Small intestine (tissue), 7 donors: ENCODE data around the gene DPH2. TPM values are rescaled to one million over a fixed set of nuclear protein-coding genes. Genes with fewer than 3 reads are reported as not detected.

Experiments used
- DNase-seq, 2 donors: peaks; one replicate each; pipeline versions ENCODE4 v3.0.0 to v3.0.0-alpha.2; 2013
- FAIRE-seq: peaks from 2 replicates; lab custom pipeline; 2012; peaks lifted over from hg19 to GRCh38; lab: Jason Lieb, UNC
- H3K27ac ChIP-seq, 3 donors: one replicate each; pipeline ENCODE4 v1.5.1; 2013; ENCODE audit warnings: low read length in 2 of 3, mild to moderate bottlenecking in 2 of 3, control low read depth in 1 of 3, inconsistent platforms in 1 of 3, low read depth in 1 of 3, moderate library complexity in 1 of 3
- H3K27me3 ChIP-seq, 3 donors: one replicate each; pipeline ENCODE4 v1.6.1; 2013; ENCODE audit warnings: low read length in 3 of 3, inconsistent platforms in 1 of 3; ENCODE audit not compliant: control insufficient read depth in 3 of 3, insufficient read depth in 3 of 3
- H3K36me3 ChIP-seq, 3 donors: one replicate each; pipeline ENCODE4 v1.6.1; 2013; ENCODE audit warnings: low read length in 3 of 3, inconsistent platforms in 1 of 3, low read depth in 1 of 3, mild to moderate bottlenecking in 1 of 3, moderate library complexity in 1 of 3; ENCODE audit not compliant: control insufficient read depth in 3 of 3, insufficient read depth in 2 of 3
- H3K4me1 ChIP-seq, 3 donors: one replicate each; pipeline ENCODE4 v1.6.1; 2013; ENCODE audit warnings: low read length in 2 of 3, inconsistent platforms in 1 of 3, low read depth in 1 of 3, mild to moderate bottlenecking in 1 of 3, moderate library complexity in 1 of 3; ENCODE audit not compliant: control insufficient read depth in 3 of 3, insufficient read depth in 2 of 3
- H3K4me3 ChIP-seq, 3 donors: one replicate each; pipeline ENCODE4 v1.5.1; 2013; ENCODE audit warnings: low read length in 3 of 3, control low read depth in 1 of 3, inconsistent platforms in 1 of 3, low read depth in 1 of 3, mild to moderate bottlenecking in 1 of 3, moderate library complexity in 1 of 3
- H3K9me3 ChIP-seq, 2 donors: one replicate each; pipeline ENCODE4 v1.6.1; 2013; ENCODE audit warnings: low read depth in 1 of 2, low read length in 1 of 2; ENCODE audit not compliant: control insufficient read depth in 2 of 2, insufficient read depth in 1 of 2
- WGBS, 3 donors: extraction: QIAGEN DNeasy Blood & Tissue Kit; methylation state at CpG; one replicate each; pipeline ENCODE4 v1.1.7; 2013; 5-methylcytosine and 5-hydroxymethylcytosine counted together
- polyA plus RNA-seq, 4 donors: library from polyadenylated mRNA; stranded (reverse) in 3 of 4; unstranded in 1 of 4; fragments of 200-250 nt in 3 of 4; fragments of 120-200 nt in 1 of 4; gene quantifications; one replicate each; pipeline versions ENCODE4 v1.2.1 to v1.2.3, GENCODE V29; 2013
- donor health status: healthy with polysubstance abuse.
- donor health status: control.
- donor health status: control.
- donor health status: Bipolar disorder and iron deficiency.
- donor health status: healthy.

Gene DPH2
- polyA plus RNA-seq, 4 donors, result 5.8 to 25.2 (median 15.6) TPM

GRCh38 chr1:43974443-43975248 is 4.8 kb downstream of the DPH2 start, which contains the start of gene ATP6V0B:
ATP6V0B (plus strand) TSS chr1:43974960; CDS start chr1:43975041, 81 bp downstream.
- Histone ChIP-seq H3K27ac (peak within 1 kb of the TSS; percentile 90 to 93 (median 91)), H3K4me3 (peak within 1 kb of the TSS; percentile 90 to 96 (median 90)), H3K27me3 (no peaks in the 10 kb centered on the region), H3K9me3 (no peaks in the 10 kb centered on the region), H3K4me1 (peaks cover 21 to 42% (median 21%) of the 10 kb centered on the region in 3 donors), H3K36me3 (peaks cover 0 to 48% (median 3%) of the 10 kb centered on the region in 3 donors)
- DNase-seq (peak; percentile 95 to 98), FAIRE-seq (no peak)
- WGBS, 3 donors, result 0% methylated on average over 83 to 93 of the region's 93 CpGs

- peak overlapping the region; percentile 90 to 96 (median 90) for H3K4me3 ChIP-seq
- no peak for FAIRE-seq
- no peaks in the 10 kb centered on the region for H3K9me3 ChIP-seq
- H3K4me1 ChIP-seq, result peaks cover 19 to 47% (median 20%) of the 10 kb centered on the region in 3 donors
- H3K27ac ChIP-seq, result peak overlapping the region; percentile 85 to 93 (median 91)
- no peaks in the 10 kb centered on the region for H3K27me3 ChIP-seq
- WGBS, 3 donors, result 1% methylated on average over 29 to 34 of the region's 34 CpGs
- DNase-seq, result peak; percentile 43 to 68
- H3K36me3 ChIP-seq, result peaks cover 0 to 48% (median 3%) of the 10 kb centered on the region in 3 donors
Measured at GRCh38 chr1:43975249-43975961, 5.6 kb downstream of the DPH2 start.

GRCh38 chr1:43976045-43976444 is 6.2 kb downstream of the DPH2 start:
- Histone ChIP-seq H3K36me3 (peaks cover 0 to 49% (median 3%) of the 10 kb centered on the region in 3 donors), H3K4me3 (peak overlapping the region; percentile 90 to 96 (median 90)), H3K27me3 (no peaks in the 10 kb centered on the region), H3K4me1 (peaks cover 14 to 46% (median 15%) of the 10 kb centered on the region in 3 donors), H3K27ac (no peak overlapping the region), H3K9me3 (no peaks in the 10 kb centered on the region)
- WGBS, 3 donors, result 59 to 82% (median 69%) methylated on average over 4 of the region's 4 CpGs
- FAIRE-seq (no peak), DNase-seq (no peak)

- peaks cover 14 to 46% (median 15%) of the 10 kb centered on the region in 3 donors for H3K4me1 ChIP-seq
- H3K9me3 ChIP-seq, result no peaks in the 10 kb centered on the region
- no peaks in the 10 kb centered on the region for H3K27me3 ChIP-seq
- WGBS, 3 donors, result 90 to 96% (median 95%) methylated on average over 8 of the region's 8 CpGs
- H3K36me3 ChIP-seq, result peaks cover 0 to 49% (median 3%) of the 10 kb centered on the region in 3 donors
- no peak for FAIRE-seq
- DNase-seq, result no peak
- H3K27ac ChIP-seq, result no peak overlapping the region
- no peak overlapping the region for H3K4me3 ChIP-seq
Measured at GRCh38 chr1:43976890-43977289, 7.1 kb downstream of the DPH2 start.

- Histone ChIP-seq H3K9me3 (no peaks in the 10 kb centered on the region), H3K27me3 (no peaks in the 10 kb centered on the region), H3K4me3 (no peak overlapping the region), H3K36me3 (peaks cover 0 to 49% (median 3%) of the 10 kb centered on the region in 3 donors), H3K27ac (no peak overlapping the region), H3K4me1 (peaks cover 14 to 46% (median 15%) of the 10 kb centered on the region in 3 donors)
- 76 to 87% (median 79%) methylated on average over 9 of the region's 9 CpGs for WGBS, 3 donors
- FAIRE-seq (no peak), DNase-seq (no peak)
Measured at GRCh38 chr1:43977376-43978263, 7.8 kb downstream of the DPH2 start.

- H3K27me3 ChIP-seq, result no peaks in the 10 kb centered on the region
- peaks cover 0 to 51% (median 3%) of the 10 kb centered on the region in 3 donors for H3K36me3 ChIP-seq
- no peak for FAIRE-seq
- peaks cover 14 to 46% (median 15%) of the 10 kb centered on the region in 3 donors for H3K4me1 ChIP-seq
- H3K9me3 ChIP-seq, result no peaks in the 10 kb centered on the region
- 34 to 59% (median 42%) methylated on average over 5 of the region's 5 CpGs for WGBS, 3 donors
- peak overlapping the region in 1 of 3 donors; percentile 61 for H3K27ac ChIP-seq
- DNase-seq, result peak in 1 of 2 donors; percentile 26
- H3K4me3 ChIP-seq, result peak overlapping the region in 1 of 3 donors; percentile 66
Measured at GRCh38 chr1:43978264-43978550, 8.4 kb downstream of the DPH2 start.

GRCh38 chr1:43978551-43979260 is 8.9 kb downstream of the DPH2 start, which contains the start of gene B4GALT2:
B4GALT2 (plus strand) TSS chr1:43979210; CDS start chr1:43981161, 1,951 bp downstream.
- FAIRE-seq, result no peak
- H3K4me1 ChIP-seq, result peaks cover 14 to 46% (median 14%) of the 10 kb centered on the region in 3 donors
- no peaks in the 10 kb centered on the region for H3K27me3 ChIP-seq

More at GRCh38 chr1:43978551-43979260, 8.9 kb downstream of the DPH2 start, which contains the start of gene B4GALT2:
- DNase-seq, result peak; percentile 54 to 71
- Histone ChIP-seq H3K36me3 (peaks cover 0 to 56% (median 3%) of the 10 kb centered on the region in 3 donors), H3K9me3 (no peaks in the 10 kb centered on the region), H3K4me3 (peak within 1 kb of the TSS; percentile 45 to 77 (median 66)), H3K27ac (peak within 1 kb of the TSS; percentile 34 to 61 (median 54))
- 3 to 6% (median 5%) methylated on average over 40 to 54 of the region's 54 CpGs for WGBS, 3 donors
